ENCODE measurements around the gene PUDP.

DNA sequence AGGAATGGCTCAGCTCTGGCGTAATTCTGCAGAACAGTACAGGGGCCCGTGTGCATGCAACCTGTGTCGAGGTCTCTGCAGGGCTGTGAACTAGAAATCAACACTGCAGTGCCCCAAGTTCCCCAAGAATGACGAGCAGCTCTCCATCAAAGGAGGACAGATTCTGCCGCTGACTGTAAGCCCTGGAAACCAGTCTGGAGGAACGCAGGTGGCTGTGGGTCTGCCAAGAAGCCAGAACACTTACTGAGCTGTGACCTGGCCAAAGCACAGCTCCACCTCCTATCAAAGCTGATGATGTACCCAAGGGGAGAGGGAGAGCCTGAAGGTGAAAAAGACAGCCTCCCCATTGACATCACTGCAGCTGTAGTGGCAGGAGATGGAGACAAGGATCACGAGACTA lies 80.7 kb downstream of the PUDP start:
- TF ChIP-seq, protein P1, sequence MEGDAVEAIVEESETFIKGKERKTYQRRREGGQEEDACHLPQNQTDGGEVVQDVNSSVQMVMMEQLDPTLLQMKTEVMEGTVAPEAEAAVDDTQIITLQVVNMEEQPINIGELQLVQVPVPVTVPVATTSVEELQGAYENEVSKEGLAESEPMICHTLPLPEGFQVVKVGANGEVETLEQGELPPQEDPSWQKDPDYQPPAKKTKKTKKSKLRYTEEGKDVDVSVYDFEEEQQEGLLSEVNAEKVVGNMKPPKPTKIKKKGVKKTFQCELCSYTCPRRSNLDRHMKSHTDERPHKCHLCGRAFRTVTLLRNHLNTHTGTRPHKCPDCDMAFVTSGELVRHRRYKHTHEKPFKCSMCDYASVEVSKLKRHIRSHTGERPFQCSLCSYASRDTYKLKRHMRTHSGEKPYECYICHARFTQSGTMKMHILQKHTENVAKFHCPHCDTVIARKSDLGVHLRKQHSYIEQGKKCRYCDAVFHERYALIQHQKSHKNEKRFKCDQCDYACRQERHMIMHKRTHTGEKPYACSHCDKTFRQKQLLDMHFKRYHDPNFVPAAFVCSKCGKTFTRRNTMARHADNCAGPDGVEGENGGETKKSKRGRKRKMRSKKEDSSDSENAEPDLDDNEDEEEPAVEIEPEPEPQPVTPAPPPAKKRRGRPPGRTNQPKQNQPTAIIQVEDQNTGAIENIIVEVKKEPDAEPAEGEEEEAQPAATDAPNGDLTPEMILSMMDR (IDR thresholded peaks at IDR 0.05): no peak
- TF ChIP-seq POLR2A (IDR thresholded peaks at IDR 0.05): no peak

All from Peyer's patch (tissue), 4 donors.